Common myeloid progenitor, CD34-positive (primary cell): ENCODE results near the gene VAC14.

ENCODE experiments used
- CTCF ChIA-PET: fragments of 350-600 bp; sonication (Branson Sonifier 250); formaldehyde crosslinking; loops from one replicate; lab custom pipeline; 2021; ENCODE audit warnings: antibody characterized with exemption; lab: Charles Lee
- POLR2A ChIA-PET: fragments of 350-600 bp; sonication (Branson Sonifier 250); formaldehyde crosslinking; loops from one replicate; lab custom pipeline; 2021; ENCODE audit warnings: antibody characterized with exemption; lab: Charles Lee
- DNase-seq, 3 donors: peaks; one replicate each; pipeline versions ENCODE4 v3.0.0 to v3.0.0-alpha.2; 2013
- H3K27ac ChIP-seq, 2 experiments: 1 replicate in 1 of 2; 2 replicates in 1 of 2; pipeline ENCODE4 v1.7.0; 2013; ENCODE audit warnings: inconsistent platforms in 2 of 2, low read length in 2 of 2, mild to moderate bottlenecking in 2 of 2, low read depth in 1 of 2, moderate library complexity in 1 of 2; ENCODE audit not compliant: severe bottlenecking in 2 of 2, insufficient read depth in 1 of 2, poor library complexity in 1 of 2
- H3K27me3 ChIP-seq, 5 experiments: replicated peaks in 2 of 5; 1 replicate in 3 of 5; 2 replicates in 2 of 5; pipeline versions ENCODE4 v1.6.1 to v1.7.0; 2013; ENCODE audit warnings: low read length in 4 of 5, mild to moderate bottlenecking in 2 of 5, moderate library complexity in 2 of 5, inconsistent platforms in 1 of 5; ENCODE audit not compliant: insufficient read depth in 5 of 5, control insufficient read depth in 4 of 5
- H3K36me3 ChIP-seq, 4 experiments: 1 replicate in 2 of 4; 2 replicates in 2 of 4; pipeline versions ENCODE4 v1.6.1 to v1.7.0; 2013; ENCODE audit warnings: low read length in 3 of 4, control low read depth in 1 of 4, mild to moderate bottlenecking in 1 of 4; ENCODE audit not compliant: control insufficient read depth in 4 of 4, insufficient read depth in 4 of 4
- H3K4me1 ChIP-seq, 4 experiments: 1 replicate in 3 of 4; 2 replicates in 1 of 4; pipeline versions ENCODE4 v1.6.1 to v1.7.1; 2013; ENCODE audit warnings: low read length in 3 of 4, mild to moderate bottlenecking in 3 of 4, control low read depth in 1 of 4, inconsistent platforms in 1 of 4, moderate library complexity in 1 of 4; ENCODE audit not compliant: control insufficient read depth in 4 of 4, insufficient read depth in 4 of 4; ENCODE audit errors: control extremely low read depth in 1 of 4
- H3K4me3 ChIP-seq, 7 experiments: 1 replicate in 4 of 7; 2 replicates in 3 of 7; pipeline versions ENCODE4 v1.5.1 to v1.7.0; 2013; ENCODE audit warnings: mild to moderate bottlenecking in 7 of 7, low read length in 6 of 7, moderate library complexity in 6 of 7, inconsistent platforms in 2 of 7, low read depth in 2 of 7, control low read depth in 1 of 7; ENCODE audit not compliant: insufficient read depth in 4 of 7, control insufficient read depth in 1 of 7; ENCODE audit errors: extremely low read depth in 1 of 7
- H3K9me3 ChIP-seq, 5 experiments: 1 replicate in 4 of 5; 2 replicates in 1 of 5; pipeline versions ENCODE4 v1.6.1 to v1.7.1; 2013; ENCODE audit warnings: low read length in 4 of 5, mild to moderate bottlenecking in 2 of 5, inconsistent platforms in 1 of 5, low read depth in 1 of 5, moderate library complexity in 1 of 5; ENCODE audit not compliant: control insufficient read depth in 4 of 5, insufficient read depth in 2 of 5; ENCODE audit errors: control extremely low read depth in 1 of 5
- WGBS: methylation state at CpG from one replicate; pipeline ENCODE4 v1.1.5; 2013; ENCODE audit not compliant: insufficient coverage; 5-methylcytosine and 5-hydroxymethylcytosine counted together

VAC14 gene

GRCh38 chr16:70784692-70785555, 16.0 kb downstream of the VAC14 start:
- H3K36me3 ChIP-seq: peaks cover 18 to 96% (median 68%) of the 10 kb centered on the region in 4 experiments

GRCh38 chr16:70782237-70782636, 18.7 kb downstream of the VAC14 start:
- H3K4me3 ChIP-seq: no peak overlapping the region
- 100% methylated on average over 3 of the region's 3 CpGs for WGBS
- H3K27ac ChIP-seq: no peak overlapping the region
- H3K27me3 ChIP-seq: no peaks in the 10 kb centered on the region
- DNase-seq: no peak
- peaks cover 0 to 12% (median 10%) of the 10 kb centered on the region in 5 experiments for H3K9me3 ChIP-seq
- ChIA-PET CTCF (interaction anchor here (0.6 to 4.7 kb wide), 2 partner anchors 11 to 261 kb away, joined by 3 to 20 read pairs; no protein-coding TSS in a partner anchor), POLR2A (no interaction called here)
- H3K4me1 ChIP-seq: peaks cover 0 to 6% (median 2%) of the 10 kb centered on the region in 4 experiments
- H3K36me3 ChIP-seq: peaks cover 18 to 98% (median 81%) of the 10 kb centered on the region in 4 experiments

More at GRCh38 chr16:70784692-70785555, 16.0 kb downstream of the VAC14 start:
- ChIA-PET POLR2A (no interaction called here), CTCF (interaction anchor here (1.3 to 2.3 kb wide), 2 partner anchors 9 to 13 kb away, joined by 6 to 7 read pairs; no protein-coding TSS in a partner anchor)
- H3K4me3 ChIP-seq: no peak overlapping the region
- no peak for DNase-seq
- H3K27ac ChIP-seq: no peak overlapping the region
- 94% methylated on average over 16 of the region's 21 CpGs for WGBS
- H3K27me3 ChIP-seq: no peaks in the 10 kb centered on the region
- peaks cover 0 to 12% (median 10%) of the 10 kb centered on the region in 5 experiments for H3K9me3 ChIP-seq
- H3K4me1 ChIP-seq: peaks cover 0 to 6% (median 2%) of the 10 kb centered on the region in 4 experiments

GRCh38 chr16:70781800-70782199, 19.2 kb downstream of the VAC14 start:
- over 99% methylated on average over 14 of the region's 14 CpGs for WGBS
- Histone ChIP-seq H3K4me1 (peaks cover 0 to 6% (median 2%) of the 10 kb centered on the region in 4 experiments), H3K4me3 (no peak overlapping the region), H3K9me3 (peaks cover 0 to 12% (median 10%) of the 10 kb centered on the region in 5 experiments), H3K27ac (no peak overlapping the region), H3K27me3 (no peaks in the 10 kb centered on the region), H3K36me3 (peaks cover 18 to 95% (median 80%) of the 10 kb centered on the region in 4 experiments)
- POLR2A ChIA-PET: no interaction called here
- CTCF ChIA-PET: interaction anchor here (0.6 to 4.7 kb wide), 2 partner anchors 11 to 261 kb away, joined by 3 to 20 read pairs; no protein-coding TSS in a partner anchor
- DNase-seq: no peak

GRCh38 chr16:70780546-70780945, 20.4 kb downstream of the VAC14 start:
- ChIA-PET CTCF (interaction anchor here (4.7 kb wide), 1 partner anchor 10 kb away, joined by 20 read pairs; no protein-coding TSS in a partner anchor), POLR2A (no interaction called here)
- Histone ChIP-seq H3K27me3 (no peaks in the 10 kb centered on the region), H3K4me1 (peaks cover 0 to 6% (median 2%) of the 10 kb centered on the region in 4 experiments), H3K9me3 (peaks cover 0 to 12% (median 10%) of the 10 kb centered on the region in 5 experiments), H3K4me3 (no peak overlapping the region), H3K27ac (no peak overlapping the region), H3K36me3 (peaks cover 18 to 88% (median 71%) of the 10 kb centered on the region in 4 experiments)
- no peak for DNase-seq
- 97% methylated on average over 7 of the region's 10 CpGs for WGBS

- Histone ChIP-seq H3K4me1 (peaks cover 0 to 6% (median 2%) of the 10 kb centered on the region in 4 experiments), H3K27me3 (no peaks in the 10 kb centered on the region), H3K9me3 (peaks cover 0 to 12% (median 10%) of the 10 kb centered on the region in 5 experiments), H3K27ac (no peak overlapping the region), H3K36me3 (peaks cover 18 to 77% (median 62%) of the 10 kb centered on the region in 4 experiments), H3K4me3 (no peak overlapping the region)
- 100% methylated on average over 1 of the region's 1 CpG for WGBS
- CTCF ChIA-PET: interaction anchor here (0.8 to 4.7 kb wide), 3 partner anchors 8 to 19 kb away, joined by 3 to 20 read pairs (median 3); no protein-coding TSS in a partner anchor
- POLR2A ChIA-PET: no interaction called here
- no peak for DNase-seq
These were observed 21.6 kb downstream of the VAC14 start for GRCh38 chr16:70779361-70779760.

- CTCF ChIA-PET: interaction anchor here (0.8 to 1.5 kb wide), 2 partner anchors 14 to 19 kb away, joined by 3 read pairs; no protein-coding TSS in a partner anchor
- Histone ChIP-seq H3K27me3 (no peaks in the 10 kb centered on the region), H3K27ac (no peak overlapping the region), H3K36me3 (peaks cover 16 to 76% (median 61%) of the 10 kb centered on the region in 4 experiments), H3K4me1 (peaks cover 0 to 6% (median 2%) of the 10 kb centered on the region in 4 experiments), H3K4me3 (no peak overlapping the region), H3K9me3 (peaks cover 0 to 12% (median 10%) of the 10 kb centered on the region in 5 experiments)
- POLR2A ChIA-PET: interaction anchor here (0.6 kb wide), 1 partner anchor 388 kb away, joined by 3 read pairs; no protein-coding TSS in a partner anchor
- 97% methylated on average over 8 of the region's 8 CpGs for WGBS
- DNase-seq: peak in 1 of 3 donors; percentile 4
These were observed 22.1 kb downstream of the VAC14 start for GRCh38 chr16:70778901-70779309.
